ENCODE results near the gene PRDM16. TPM values are rescaled to one million over a fixed set of nuclear protein-coding genes. Genes with fewer than 3 reads are reported as not detected.

PRDM16 gene
- total RNA-seq, 2 experiments from 2014 or later, result not detected

DNA sequence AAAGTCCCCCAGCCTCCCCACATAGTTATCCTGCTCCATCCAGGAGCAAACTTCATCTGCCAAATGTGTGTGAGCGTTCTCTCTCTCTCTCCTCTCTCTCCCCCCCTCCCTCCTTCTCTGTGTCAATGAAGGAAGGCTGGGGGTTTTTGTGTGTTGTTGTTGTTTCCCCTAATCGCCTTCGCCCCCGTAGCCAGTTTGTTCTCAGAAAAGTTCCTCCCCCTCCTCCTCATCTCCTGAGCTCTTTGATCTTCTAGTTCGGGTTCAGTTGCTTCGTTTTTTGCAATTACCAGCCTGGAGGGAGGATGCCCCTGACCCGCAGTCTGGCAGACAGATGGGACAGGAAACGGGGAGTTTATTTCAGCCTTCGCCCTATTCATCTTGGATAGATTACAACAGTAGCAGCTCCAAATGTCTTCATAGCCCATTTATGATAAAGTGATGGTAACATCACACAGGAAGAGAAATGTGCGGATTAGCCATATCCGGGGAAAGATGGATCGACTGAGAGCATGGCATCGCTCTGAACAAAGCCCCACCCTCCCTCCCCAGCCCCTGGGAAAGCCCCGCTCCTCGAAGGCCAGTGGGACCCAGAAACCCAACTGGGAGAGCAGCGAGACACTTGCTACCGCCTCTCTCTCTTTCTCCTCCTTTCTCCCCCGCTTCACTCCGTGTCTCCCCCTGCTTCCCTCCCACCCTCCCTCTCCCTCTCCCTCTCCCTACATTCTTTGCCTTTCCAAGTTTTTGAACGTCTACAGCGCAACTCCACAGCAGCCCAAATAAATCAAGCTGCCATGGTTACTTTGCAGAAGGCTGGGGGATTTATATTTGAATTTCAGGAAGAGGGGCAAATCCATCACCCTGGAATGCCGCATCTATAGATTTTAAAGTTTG, 245.7 kb downstream of the PRDM16 start:
- no peak overlapping the region for H3K4me3 ChIP-seq (ENCODE audit: low read depth, low read length, poor library complexity, severe bottlenecking)
- H3K4me1 ChIP-seq (ENCODE audit: insufficient read depth, low read length, poor library complexity, severe bottlenecking), result peaks cover 6% of the 10 kb centered on the region
- POLR2A ChIA-PET, result interaction anchor here (0.6 kb wide), 1 partner anchor 14 kb away, joined by 5 read pairs; no protein-coding TSS in a partner anchor
- H3K27ac ChIP-seq (ENCODE audit: low read depth, low read length, poor library complexity, severe bottlenecking), result no peak overlapping the region
- H3K79me2 ChIP-seq (ENCODE audit: insufficient read depth, low read depth, low read length), result no peaks in the 10 kb centered on the region
- H3K36me3 ChIP-seq (ENCODE audit: insufficient read depth, low read length), result no peaks in the 10 kb centered on the region
- no peaks in the 10 kb centered on the region for H4K20me1 ChIP-seq (ENCODE audit: insufficient read depth, low read length)
- no peak overlapping the region for H2AFZ ChIP-seq (ENCODE audit: low read length)
- TF ChIP-seq EZH2phosphoT487 (IDR thresholded peaks at IDR 0.05; ENCODE audit: borderline replicate concordance, low read depth, low read length) (no peak), CTCF (conservative IDR thresholded peaks at IDR 0.05; ENCODE audit: low read length) (no peak)
- no peaks in the 10 kb centered on the region for H3K9me2 ChIP-seq (ENCODE audit: insufficient read depth, low read length)
- no peak overlapping the region for H3K4me2 ChIP-seq (ENCODE audit: low read length)
- intact Hi-C loops (cut with micrococcal nuclease; ENCODE audit: unreplicated experiment), result no loop called here
- CTCF ChIA-PET (ENCODE audit: unreplicated experiment), result no interaction called here
- no peaks in the 10 kb centered on the region for H3K9me3 ChIP-seq (ENCODE audit: low read length)
- BruUV-seq (replicated peaks), result no TSS peak
- no peak for DNase-seq (ENCODE audit: low spot score)

- BruUV-seq (replicated peaks), result no TSS peak
- POLR2A ChIA-PET, result no interaction called here
- peaks cover 6% of the 10 kb centered on the region for H3K4me1 ChIP-seq (ENCODE audit: insufficient read depth, low read length, poor library complexity, severe bottlenecking)
- no peak overlapping the region for H2AFZ ChIP-seq (ENCODE audit: low read length)
- no peaks in the 10 kb centered on the region for H3K36me3 ChIP-seq (ENCODE audit: insufficient read depth, low read length)
- H3K9me2 ChIP-seq (ENCODE audit: insufficient read depth, low read length), result no peaks in the 10 kb centered on the region
- no peak overlapping the region for H3K4me2 ChIP-seq (ENCODE audit: low read length)
- no peaks in the 10 kb centered on the region for H3K9me3 ChIP-seq (ENCODE audit: low read length)
- intact Hi-C loops (cut with micrococcal nuclease; ENCODE audit: unreplicated experiment), result no loop called here
- no peak overlapping the region for H3K27ac ChIP-seq (ENCODE audit: low read depth, low read length, poor library complexity, severe bottlenecking)
- H3K4me3 ChIP-seq (ENCODE audit: low read depth, low read length, poor library complexity, severe bottlenecking), result no peak overlapping the region
- TF ChIP-seq CTCF (conservative IDR thresholded peaks at IDR 0.05; ENCODE audit: low read length), result no peak
- no peak for TF ChIP-seq EZH2phosphoT487 (IDR thresholded peaks at IDR 0.05; ENCODE audit: borderline replicate concordance, low read depth, low read length)
- CTCF ChIA-PET (ENCODE audit: unreplicated experiment), result no interaction called here
- no peaks in the 10 kb centered on the region for H4K20me1 ChIP-seq (ENCODE audit: insufficient read depth, low read length)
- no peaks in the 10 kb centered on the region for H3K79me2 ChIP-seq (ENCODE audit: insufficient read depth, low read depth, low read length)
- no peak for DNase-seq (ENCODE audit: low spot score)
Measured at GRCh38 chr1:3315399-3316339, 246.7 kb downstream of the PRDM16 start.
